ENCODE data around the gene RPS6KA3. TPM values are rescaled to one million over a fixed set of nuclear protein-coding genes. Genes with fewer than 3 reads are reported as not detected.
"Not testable (repeated sequence)": the region's sequence is repeated elsewhere in the genome, so short reads cannot be mapped to it uniquely, and the experiment has no call there.

The RPS6KA3 gene
- total RNA-seq, 1 donor from 2014 or later, result 40.4 TPM

DNA sequence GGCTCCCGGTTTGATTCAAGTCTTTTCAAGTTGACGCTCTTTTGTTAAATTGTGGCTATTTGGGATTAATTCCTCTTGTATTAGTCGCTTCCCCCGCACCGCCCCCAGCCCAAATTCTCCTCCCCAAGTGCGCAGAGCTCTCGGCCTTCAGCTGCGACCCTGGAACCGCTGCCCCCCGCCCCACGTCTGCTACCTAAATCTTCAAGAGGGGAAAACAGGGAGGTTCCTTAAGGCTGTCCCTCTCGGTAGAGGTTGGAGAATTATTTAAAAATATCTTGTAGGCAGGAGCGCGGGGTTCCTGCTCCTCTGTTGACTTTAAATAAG, 860 bp upstream of the RPS6KA3 start:
- DNase-seq (ENCODE audit: low spot score), result no peak
- intact Hi-C loops (cut with DNase I), result loop anchor here (2.0 to 5.0 kb wide), 3 partner anchors 60 to 127 kb away; partner anchors contain the start of gene EIF1AX

DNA sequence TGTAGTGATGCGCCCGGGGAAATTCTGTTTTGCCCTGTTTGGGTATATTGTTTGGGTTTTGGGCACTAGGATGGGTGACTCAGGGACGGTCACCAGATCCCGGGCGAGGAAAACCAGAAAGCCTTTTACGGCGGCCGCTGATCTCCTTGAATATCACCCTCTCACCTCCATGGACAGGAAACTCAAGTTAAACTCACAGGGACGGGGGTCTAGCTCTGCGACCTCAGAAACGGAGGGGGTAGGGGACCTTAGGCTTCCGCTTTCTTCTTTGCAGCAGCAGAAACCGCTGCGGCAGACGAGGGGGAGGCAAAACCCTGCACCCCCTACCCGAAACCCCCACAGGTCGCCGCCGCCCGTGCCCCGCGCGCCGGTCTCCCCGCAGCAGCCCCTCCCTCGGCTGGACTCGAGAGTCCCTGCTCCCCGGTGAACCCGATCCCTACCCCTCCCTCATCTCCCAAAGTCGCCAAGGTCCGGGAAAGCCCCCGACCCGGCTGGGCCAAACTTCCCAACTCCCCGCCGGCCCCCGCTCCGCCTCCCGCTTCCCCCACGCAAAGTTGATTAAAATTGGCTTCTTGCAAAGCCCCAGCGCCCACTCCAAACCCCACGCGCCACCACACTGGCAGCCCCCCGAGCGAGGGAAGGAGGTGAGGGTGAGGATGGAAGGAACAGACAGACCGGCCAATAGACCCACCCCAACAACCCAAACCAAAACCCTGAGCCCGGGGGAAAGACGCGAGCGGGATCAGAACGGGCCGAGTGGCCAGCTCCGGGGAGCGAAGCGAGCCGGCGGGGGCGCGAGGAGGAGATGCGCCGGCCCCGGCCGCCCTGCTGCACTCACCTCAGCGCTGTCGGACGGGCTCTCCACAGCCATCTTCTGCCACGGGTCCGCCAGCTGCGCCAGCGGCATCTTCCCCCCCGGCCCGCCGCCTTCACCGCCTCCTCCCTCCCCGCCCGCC, 705 bp downstream of the RPS6KA3 start:
- peak; percentile 75 for DNase-seq (ENCODE audit: low spot score)
- intact Hi-C loops (cut with DNase I), result loop anchor here (2.0 to 5.0 kb wide), 3 partner anchors 59 to 125 kb away; partner anchors contain the start of gene EIF1AX

DNA sequence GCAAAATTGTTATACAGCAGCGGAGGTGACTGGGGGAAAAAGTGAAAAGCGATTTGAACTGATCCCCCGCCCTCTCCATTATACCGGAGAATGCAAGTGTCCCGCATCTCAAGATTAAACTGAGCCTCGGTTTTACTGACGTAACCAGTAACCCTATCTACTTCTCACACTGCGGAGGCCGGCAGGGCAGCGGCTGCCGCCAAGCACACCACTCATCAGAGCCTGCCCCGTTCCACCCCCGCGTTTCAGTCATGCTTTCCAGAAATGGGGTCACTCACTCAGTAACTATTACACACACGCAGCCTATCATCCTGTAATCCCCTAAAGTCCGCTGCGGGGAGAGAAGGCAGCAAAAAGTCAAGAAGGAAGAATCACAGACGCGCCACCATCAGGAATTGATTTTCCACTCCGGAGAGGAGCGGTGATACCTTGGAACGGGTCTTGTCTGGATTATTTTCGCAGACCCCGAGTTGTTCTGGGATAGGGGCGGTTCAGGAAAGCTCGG, 1.4 kb downstream of the RPS6KA3 start:
- peak; percentile 84 for DNase-seq (ENCODE audit: low spot score)
- intact Hi-C loops (cut with DNase I), result loop anchor here (5.0 kb wide), 2 partner anchors 58 to 97 kb away; no protein-coding TSS in a partner anchor

DNA sequence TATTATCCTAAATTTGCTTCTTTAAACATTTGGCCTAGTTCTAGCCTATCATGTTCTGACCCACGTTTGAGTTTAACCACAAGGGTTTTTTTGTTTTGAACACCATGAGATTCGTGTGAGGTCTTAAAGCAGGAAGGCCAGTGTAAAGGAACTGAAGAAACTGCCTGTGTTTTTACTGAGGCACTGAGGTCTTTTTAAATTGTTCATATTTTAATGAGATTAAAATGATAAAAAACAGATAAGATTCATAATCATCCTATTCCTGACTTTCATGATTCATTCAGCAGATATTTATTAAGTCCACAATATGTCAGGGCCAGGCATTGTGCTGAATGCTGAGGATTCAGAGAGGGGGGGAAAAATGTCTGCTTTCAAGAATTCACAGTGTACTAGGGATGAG, 3.2 kb downstream of the RPS6KA3 start:
- intact Hi-C loops (cut with DNase I), result no loop called here
- no peak for DNase-seq (ENCODE audit: low spot score)

DNA sequence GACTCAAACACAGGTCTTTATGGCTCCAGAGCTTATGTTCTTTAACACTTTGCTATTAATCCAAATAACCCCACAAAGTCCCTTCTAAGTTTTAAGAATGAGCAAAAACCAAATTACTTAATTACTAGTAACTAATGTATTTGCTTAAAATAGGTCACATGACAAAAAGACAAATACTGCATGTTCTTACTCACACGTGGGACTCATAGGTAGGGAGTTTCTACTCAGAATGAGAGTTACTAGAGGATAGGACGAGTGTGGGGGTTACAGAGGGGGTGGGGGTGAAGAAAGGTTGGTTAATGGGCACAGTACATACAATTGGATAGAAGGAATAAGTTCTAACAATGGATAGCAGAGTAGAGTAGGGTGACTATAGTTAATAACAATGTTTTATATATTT, 5.8 kb downstream of the RPS6KA3 start:
- intact Hi-C loops (cut with DNase I), result no loop called here
- no peak for DNase-seq (ENCODE audit: low spot score)

DNA sequence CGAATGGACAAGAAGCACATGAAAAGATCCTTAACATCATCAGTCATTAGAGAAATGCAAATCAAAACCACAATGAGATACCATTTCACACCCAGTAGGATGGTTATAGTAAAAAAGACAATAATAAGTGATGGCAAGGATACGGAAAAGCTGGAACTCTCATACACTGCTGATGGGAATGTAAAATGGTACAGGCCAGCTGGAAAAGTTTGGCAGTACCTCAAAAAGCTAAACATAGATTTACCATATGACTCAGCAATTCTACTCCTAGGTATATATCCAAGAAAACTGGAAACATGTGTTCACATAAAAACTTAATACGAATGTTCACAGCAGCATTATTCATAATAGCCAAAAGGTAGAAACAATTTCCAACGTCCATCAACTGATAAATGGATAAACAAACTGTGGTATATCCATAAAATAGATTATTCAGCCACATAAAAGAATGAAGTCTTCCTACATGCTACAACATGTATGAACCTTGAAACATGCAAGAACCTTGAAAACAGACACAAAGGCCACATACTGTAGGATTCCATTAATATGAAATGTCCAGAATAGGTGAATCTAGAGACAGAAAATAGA, 11.9 kb downstream of the RPS6KA3 start:
- intact Hi-C loops (cut with DNase I), result loop anchor here (10.0 kb wide), 1 partner anchor 190 kb away; no protein-coding TSS in a partner anchor
- DNase-seq (ENCODE audit: low spot score), result no peak

DNA sequence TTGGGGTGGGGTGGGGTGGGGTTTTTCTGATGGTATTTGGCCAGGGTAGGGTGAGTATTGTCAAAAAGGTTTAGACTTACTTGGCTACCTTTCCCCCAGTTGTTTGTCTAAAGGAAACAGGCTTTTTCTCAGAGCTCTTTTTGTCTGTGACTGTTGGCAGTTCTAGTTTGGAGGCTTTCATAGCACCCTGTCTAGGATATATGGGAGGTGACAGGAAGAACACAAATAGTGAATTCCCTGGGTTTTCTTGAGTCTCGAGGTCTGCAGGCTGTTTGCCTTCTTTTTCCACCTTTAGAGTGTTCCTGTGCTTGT, 13.5 kb downstream of the RPS6KA3 start:
- DNase-seq (ENCODE audit: low spot score), result no peak
- intact Hi-C loops (cut with DNase I), result loop anchor here (10.0 kb wide), 1 partner anchor 192 kb away; no protein-coding TSS in a partner anchor

DNA sequence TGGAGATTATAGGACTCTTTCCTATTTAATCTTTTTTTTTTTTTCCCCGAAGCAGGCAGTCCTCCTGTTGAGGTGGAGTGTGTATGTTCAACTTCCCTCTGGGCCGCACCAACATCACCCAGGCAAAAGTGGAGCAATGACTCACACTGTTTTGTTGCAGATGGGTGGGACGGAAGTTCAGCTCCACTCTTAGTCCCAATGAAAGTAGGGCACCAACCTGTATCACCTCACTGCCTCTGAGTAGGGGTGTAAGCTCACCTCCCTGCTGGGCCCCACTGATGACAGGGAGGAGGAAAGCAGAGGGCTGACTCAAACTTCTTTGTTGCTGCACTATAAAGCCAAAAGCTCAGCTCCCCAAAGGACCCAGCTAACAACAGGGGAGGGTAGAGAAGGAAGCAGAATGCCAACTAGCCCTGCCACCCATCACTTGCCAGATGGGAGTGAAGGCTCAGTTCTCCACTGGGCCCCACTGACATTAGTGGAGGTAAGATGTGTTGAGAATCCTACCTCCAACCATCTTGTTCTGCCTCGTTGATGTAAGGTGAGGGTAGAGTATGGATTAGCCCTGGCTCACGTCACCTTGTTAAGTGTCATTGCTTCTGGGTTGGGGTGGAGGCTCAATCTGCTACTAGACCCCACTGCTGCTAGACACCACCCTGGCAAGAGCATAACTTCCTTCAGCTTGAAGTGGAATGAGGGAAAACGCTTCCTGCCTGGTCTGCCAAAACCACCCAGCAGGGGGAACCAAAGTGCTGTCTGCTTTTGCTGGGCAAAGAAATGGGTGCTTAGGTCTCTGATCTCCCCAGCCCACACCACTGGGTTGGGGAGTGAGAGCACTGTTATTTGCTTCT, 14.1 kb downstream of the RPS6KA3 start:
- intact Hi-C loops (cut with DNase I), result loop anchor here (10.0 kb wide), 1 partner anchor 192 kb away; no protein-coding TSS in a partner anchor

DNA sequence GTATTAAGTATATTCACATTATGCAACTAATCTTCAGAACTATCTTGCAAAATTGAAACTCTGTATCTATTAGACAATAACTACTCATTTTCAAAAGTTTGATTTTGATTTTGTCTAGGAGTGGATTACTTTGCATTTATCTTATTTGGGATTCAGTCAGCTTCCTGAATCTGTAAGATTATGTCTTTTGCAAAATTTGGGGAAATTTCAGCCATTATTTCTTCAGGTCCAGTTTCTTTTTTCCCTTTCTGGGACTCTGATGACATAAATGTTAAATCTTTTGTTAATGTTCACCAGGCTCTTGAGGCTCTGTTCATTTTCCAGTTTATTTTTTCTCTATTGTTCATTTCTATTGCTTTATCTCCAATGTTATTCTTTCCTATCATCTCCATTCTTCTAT, 15.0 kb downstream of the RPS6KA3 start:
- intact Hi-C loops (cut with DNase I), result loop anchor here (10.0 kb wide), 1 partner anchor 193 kb away; no protein-coding TSS in a partner anchor
- DNase-seq (ENCODE audit: low spot score), result no peak

More for the DNA sequence above, 14.1 kb downstream of the RPS6KA3 start:
- no peak for DNase-seq (ENCODE audit: low spot score)

DNA sequence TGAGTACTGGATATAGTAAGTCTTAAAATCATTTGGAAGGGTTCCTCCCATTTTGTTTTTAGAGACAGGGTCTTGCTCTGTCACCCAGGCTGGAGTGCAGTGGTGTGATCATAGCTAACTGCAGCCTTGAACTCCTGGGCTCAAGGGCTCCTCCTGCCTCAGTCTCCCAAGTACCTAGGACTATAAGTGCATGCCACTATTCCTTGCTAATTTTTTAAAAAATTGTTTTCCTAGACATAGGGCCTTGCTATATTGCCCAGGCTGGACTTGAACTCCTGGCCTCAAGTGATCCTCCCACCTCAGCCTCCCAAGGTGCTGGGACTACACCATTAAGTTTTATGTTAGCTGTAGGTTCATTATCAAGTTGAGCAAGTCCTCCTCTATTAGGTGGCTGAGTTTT, 16.6 kb downstream of the RPS6KA3 start:
- DNase-seq (ENCODE audit: low spot score), result not testable (repeated sequence)
- intact Hi-C loops (cut with DNase I), result loop anchor here (10.0 kb wide), 1 partner anchor 195 kb away; no protein-coding TSS in a partner anchor

DNA sequence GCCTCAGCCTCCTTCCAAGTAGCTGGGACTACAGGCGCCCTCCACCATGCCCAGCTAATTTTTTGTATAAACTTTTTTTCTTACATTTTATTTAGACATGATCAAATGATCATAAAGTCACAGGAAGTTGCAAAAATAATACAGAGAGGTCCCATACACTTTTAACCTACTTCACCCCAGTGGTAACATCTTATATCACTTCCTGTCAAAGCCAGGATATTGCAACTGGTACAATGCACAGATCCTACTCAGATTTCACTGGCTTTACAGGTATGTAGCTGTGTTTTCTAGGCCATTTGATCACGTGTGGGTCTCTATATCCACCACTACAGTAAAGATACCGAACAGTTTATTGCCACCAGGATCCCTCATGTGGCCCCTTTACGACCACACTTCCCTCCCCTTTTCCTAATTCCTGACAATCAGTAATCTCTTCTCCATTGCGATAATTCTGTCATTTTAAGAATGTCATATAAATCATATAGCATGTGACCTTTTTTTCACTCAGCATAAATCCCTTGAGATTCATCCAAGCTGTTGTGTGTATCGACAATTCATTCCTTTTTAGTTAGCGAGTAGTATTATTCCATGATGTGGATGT, 18.0 kb downstream of the RPS6KA3 start:
- intact Hi-C loops (cut with DNase I), result no loop called here
- DNase-seq (ENCODE audit: low spot score), result no peak

DNA sequence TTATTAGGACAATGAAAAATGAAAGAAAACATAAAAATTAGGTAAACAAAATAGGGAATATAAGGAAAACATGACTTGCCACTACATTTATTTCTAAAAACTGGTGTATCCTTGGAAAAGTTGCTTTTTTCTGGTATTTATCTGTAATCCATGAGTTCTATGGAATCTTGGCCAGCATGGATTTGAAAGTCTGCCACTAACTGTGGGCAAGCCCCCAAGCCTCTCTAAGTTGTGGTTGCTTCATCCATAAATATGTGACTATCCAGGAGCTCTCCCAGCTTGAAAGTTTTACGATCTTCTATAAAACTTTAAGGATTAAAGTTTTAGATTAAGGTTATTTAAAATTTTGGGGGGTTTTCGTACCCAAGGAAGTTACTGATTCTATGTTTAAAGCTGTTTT, 21.8 kb downstream of the RPS6KA3 start:
- intact Hi-C loops (cut with DNase I), result no loop called here
- DNase-seq (ENCODE audit: low spot score), result no peak

DNA sequence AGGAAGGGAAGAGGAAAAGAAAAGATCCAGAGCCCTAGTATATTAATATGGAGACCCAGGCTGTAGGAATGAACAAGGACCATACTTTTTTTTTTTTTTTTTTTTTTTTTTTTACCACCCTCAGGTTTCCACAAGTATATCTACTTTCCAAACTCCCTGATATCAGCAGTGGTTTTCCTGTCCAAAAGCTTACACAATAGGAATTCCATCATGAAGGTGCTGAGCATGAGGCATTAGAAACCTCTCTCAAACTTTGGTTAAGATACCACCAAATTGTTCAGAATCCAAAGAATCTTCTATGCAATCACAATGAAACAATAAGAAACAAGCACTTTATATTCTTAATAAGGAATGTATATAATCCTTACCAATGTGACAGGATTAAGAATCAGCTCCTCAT, 26.5 kb downstream of the RPS6KA3 start:
- intact Hi-C loops (cut with DNase I), result no loop called here
- no peak for DNase-seq (ENCODE audit: low spot score)

DNA sequence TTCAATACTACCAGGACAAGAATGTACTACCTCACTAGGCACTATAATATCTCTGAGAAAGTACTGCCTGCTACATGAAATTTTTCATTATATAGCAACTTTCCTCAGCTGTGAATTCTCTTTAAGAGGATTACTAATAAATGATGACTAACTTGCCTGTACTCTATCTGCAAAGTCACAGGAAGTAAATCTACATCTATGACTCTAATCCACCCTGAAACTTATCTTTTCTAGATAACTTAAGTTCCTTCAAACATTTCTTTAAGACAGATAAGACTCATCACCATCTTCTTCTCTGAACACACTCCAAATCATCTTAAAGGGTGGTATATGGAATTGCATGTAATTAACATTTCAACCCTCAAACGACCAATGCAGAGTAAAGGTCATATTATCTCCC, 28.8 kb downstream of the RPS6KA3 start:
- intact Hi-C loops (cut with DNase I), result no loop called here
- DNase-seq (ENCODE audit: low spot score), result no peak

DNA sequence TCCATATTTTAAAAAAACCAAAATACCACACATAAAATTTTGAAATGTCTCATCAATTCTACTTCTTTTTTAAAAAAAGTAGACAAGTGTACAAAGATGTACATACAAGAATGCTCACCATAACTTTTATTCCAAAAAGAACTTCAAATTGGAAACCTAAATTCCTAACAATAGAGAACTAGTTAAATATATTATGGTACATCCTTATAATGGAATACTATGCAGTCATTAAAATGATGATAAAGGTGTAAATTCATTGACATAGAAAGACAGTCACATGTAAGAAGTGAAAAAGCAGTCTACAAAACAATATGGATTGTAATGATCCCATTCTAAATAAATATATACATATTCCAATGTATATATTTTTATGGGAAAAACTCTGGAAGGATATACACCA, 31.0 kb downstream of the RPS6KA3 start:
- no peak for DNase-seq (ENCODE audit: low spot score)
- intact Hi-C loops (cut with DNase I), result no loop called here

DNA sequence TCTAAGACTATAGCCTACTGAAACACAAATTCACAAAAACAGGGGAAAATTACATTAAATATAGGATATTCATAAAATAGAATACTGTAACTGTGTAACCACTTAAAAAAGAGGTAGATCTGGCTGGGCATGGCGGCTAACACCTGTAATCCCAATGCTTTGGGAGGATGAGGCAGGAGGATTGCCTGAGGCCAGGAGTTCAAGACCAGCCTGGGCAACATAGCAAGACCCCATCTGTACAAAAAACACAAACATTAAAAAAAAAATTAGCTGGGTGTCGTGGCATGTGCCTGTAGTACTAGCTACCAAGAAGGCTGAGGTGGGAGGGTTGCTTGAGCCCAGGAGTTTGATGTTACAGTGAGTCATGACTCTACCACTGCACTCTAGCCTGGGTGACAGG, 33.4 kb downstream of the RPS6KA3 start:
- intact Hi-C loops (cut with DNase I), result no loop called here

DNA sequence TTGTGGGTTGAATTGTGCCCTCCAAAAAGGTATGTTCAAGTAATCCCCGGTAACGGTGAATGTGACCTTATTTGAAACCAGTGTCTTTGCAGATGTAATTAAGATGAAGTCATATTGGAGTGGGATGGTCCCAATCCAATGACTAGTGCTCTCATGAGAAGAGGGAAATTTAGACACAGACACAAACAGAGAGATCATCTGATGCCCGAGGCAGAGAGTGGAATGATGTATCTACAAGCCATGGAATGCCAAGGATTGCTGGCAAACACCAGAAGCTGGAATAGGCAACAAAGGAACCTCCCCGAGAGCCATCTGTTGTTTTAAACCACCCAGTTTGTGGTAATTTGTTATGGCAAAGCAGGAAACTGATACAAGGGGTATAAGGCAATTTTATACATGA, 35.1 kb downstream of the RPS6KA3 start:
- intact Hi-C loops (cut with DNase I), result no loop called here
- DNase-seq (ENCODE audit: low spot score), result no peak

More for the DNA sequence above, 33.4 kb downstream of the RPS6KA3 start:
- no peak for DNase-seq (ENCODE audit: low spot score)

DNA sequence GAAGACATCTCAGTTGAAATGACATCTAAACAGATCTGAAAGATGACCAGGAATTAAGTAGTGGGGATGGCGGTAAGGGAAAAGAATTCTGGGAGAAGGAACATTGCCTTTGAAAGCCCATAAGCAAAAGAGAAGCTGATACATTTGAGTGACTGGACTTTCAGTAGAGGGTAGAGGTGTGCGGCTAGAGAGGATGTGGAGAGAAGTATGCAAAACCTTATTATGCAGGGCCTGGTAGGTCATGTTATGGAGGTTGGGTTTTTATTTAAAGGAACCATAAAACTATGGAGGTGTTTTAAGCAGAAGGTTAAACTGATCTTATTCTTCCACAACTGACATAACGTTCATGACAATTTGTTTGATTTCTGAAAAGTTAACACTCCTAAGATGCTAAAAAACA, 36.3 kb downstream of the RPS6KA3 start:
- DNase-seq (ENCODE audit: low spot score), result no peak
- intact Hi-C loops (cut with DNase I), result no loop called here

DNA sequence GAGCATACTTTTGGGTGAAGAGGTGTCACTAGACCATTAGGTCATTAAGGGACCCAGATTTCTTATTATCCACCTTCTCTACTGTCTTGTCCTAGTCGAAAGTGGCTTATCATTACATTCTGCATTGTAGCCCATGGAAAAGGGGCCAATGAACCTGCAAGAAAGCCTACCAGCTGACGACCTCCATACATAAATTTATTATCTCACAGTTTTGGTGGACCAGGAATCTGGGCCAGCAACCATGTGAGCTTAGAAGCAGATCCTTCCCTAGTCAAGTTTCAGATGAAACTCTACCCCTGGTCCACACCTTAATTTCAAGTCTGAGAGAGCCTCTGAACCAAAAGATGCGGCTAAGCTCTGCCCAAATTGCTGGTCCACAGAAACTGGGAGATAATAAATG, 37.6 kb downstream of the RPS6KA3 start:
- no peak for DNase-seq (ENCODE audit: low spot score)
- intact Hi-C loops (cut with DNase I), result no loop called here

Data from cardiac septum (tissue), 1 donor.